GM12878 (cell line): ENCODE data around the gene MGP. TPM values are rescaled to one million over a fixed set of nuclear protein-coding genes. Genes with fewer than 3 reads are reported as not detected.

Experiments used
- ATAC-seq: fragments of 200-7000 bp; cut with Tn5 transposase; 3 replicates; pipeline ENCODE4 v1.9.1; 2020; ENCODE audit warnings: mild to moderate bottlenecking, moderate library complexity
- BruUV-seq: library from RNA; stranded (reverse); fragments of 400-500 nt; replicated peaks from 2 replicates; lab custom pipeline; 2021; lab: Mats Ljungman, UMichigan
- CTCF ChIA-PET: fragments of 300-600 bp; sonication (Branson Sonifier 250); formaldehyde crosslinking; extraction: SDS; loops from one replicate; lab custom pipeline; 2021; ENCODE audit warnings: inconsistent platforms; lab: Yijun Ruan, JAX
- POLR2A ChIA-PET: fragments of 350-600 bp; formaldehyde crosslinking; extraction: SDS; loops from one replicate; lab custom pipeline; 2021; ENCODE audit warnings: inconsistent platforms; lab: Charles Lee
- RAD21 ChIA-PET: fragments of 300-600 bp; sonication (Branson Sonifier 250); formaldehyde crosslinking; loops from one replicate; lab custom pipeline; 2023; ENCODE audit warnings: antibody characterized with exemption; ENCODE audit not compliant: unreplicated experiment; lab: Charles Lee
- SMC1A ChIA-PET: fragments of 300-600 bp; sonication (Branson Sonifier 250); formaldehyde crosslinking; loops from one replicate; lab custom pipeline; 2023; ENCODE audit not compliant: unreplicated experiment, uncharacterized antibody; lab: Charles Lee
- DNase-seq: peaks from one replicate; pipeline ENCODE4 v3.0.0-alpha.2; 2011; ENCODE audit warnings: low read depth, low spot score
- FAIRE-seq: peaks from 3 replicates; lab custom pipeline; 2011; peaks lifted over from hg19 to GRCh38; lab: Jason Lieb, UNC
- H2AFZ ChIP-seq: 2 replicates; pipeline ENCODE4 v1.6.0; 2011; ENCODE audit warnings: low read depth, low read length, control low read depth; ENCODE audit not compliant: control insufficient read depth
- H3K27ac ChIP-seq: 2 replicates; pipeline ENCODE4 v1.5.1; 2011; ENCODE audit warnings: control low read depth; ENCODE audit not compliant: control insufficient read depth, insufficient read depth
- H3K27me3 ChIP-seq, 2 experiments: replicated peaks in 1 of 2; 2 replicates each; pipeline versions ENCODE4 v1.6.0 to v1.6.1; 2011; ENCODE audit warnings: low read length in 1 of 2; ENCODE audit not compliant: control insufficient read depth in 2 of 2, insufficient read depth in 2 of 2
- H3K36me3 ChIP-seq, 2 experiments: 2 replicates each; pipeline ENCODE4 v1.5.1; 2011; ENCODE audit warnings: low read length in 1 of 2; ENCODE audit not compliant: control insufficient read depth in 2 of 2, insufficient read depth in 2 of 2
- H3K4me1 ChIP-seq: 2 replicates; pipeline ENCODE4 v1.6.1; 2011; ENCODE audit warnings: mild to moderate bottlenecking, low read length, moderate library complexity, mixed read lengths; ENCODE audit not compliant: control insufficient read depth, insufficient read depth
- H3K4me2 ChIP-seq: 2 replicates; pipeline ENCODE4 v1.6.0; 2011; ENCODE audit warnings: control low read depth; ENCODE audit not compliant: control insufficient read depth, insufficient read depth
- H3K4me3 ChIP-seq: fragments of 200-600 bp; sonication (generic); 2 replicates; pipeline ENCODE4 v1.5.1; 2016
- H3K79me2 ChIP-seq: 2 replicates; pipeline ENCODE4 v1.6.0; 2011; ENCODE audit warnings: low read length; ENCODE audit not compliant: control insufficient read depth, insufficient read depth
- H3K9ac ChIP-seq: 2 replicates; pipeline ENCODE4 v1.8.0; 2011; ENCODE audit warnings: low read length, control low read depth, mixed read lengths; ENCODE audit not compliant: control insufficient read depth, insufficient read depth
- H3K9me3 ChIP-seq: replicated peaks from 3 replicates; pipeline ENCODE4 v1.5.1; 2011; ENCODE audit warnings: mild to moderate bottlenecking, low read length; ENCODE audit not compliant: control insufficient read depth, insufficient read depth
- H4K20me1 ChIP-seq: 2 replicates; pipeline ENCODE4 v1.6.0; 2011; ENCODE audit not compliant: control insufficient read depth, insufficient read depth
- BMI1 ChIP-seq: fragments of 450-650 bp; IDR thresholded peaks from 2 replicates; pipeline ENCODE4 v1.6.1; 2016; ENCODE audit warnings: mild to moderate bottlenecking, moderate library complexity, borderline replicate concordance
- CREM ChIP-seq: IDR thresholded peaks from 2 replicates; pipeline ENCODE4 v1.6.1; 2014; ENCODE audit warnings: antibody characterized with exemption, low read depth
- DPF2 ChIP-seq: fragments of 450-650 bp; IDR thresholded peaks from 2 replicates; pipeline ENCODE4 v1.6.1; 2017; ENCODE audit warnings: mild to moderate bottlenecking
- EED ChIP-seq: sonication (generic); IDR thresholded peaks from 2 replicates; pipeline ENCODE4 v1.6.1; 2016; ENCODE audit warnings: antibody characterized with exemption, low read depth
- EP300 ChIP-seq, 2 experiments: fragments of 150-350 bp in 1 of 2; IDR thresholded peaks; 2 replicates each; pipeline ENCODE4 v1.6.1; 2011 to 2012; ENCODE audit warnings: low read depth in 2 of 2, low read length in 2 of 2, borderline replicate concordance in 1 of 2, improper control_type of control experiment in 1 of 2, inconsistent platforms in 1 of 2; ENCODE audit not compliant: control insufficient read depth in 1 of 2
- ETV6 ChIP-seq, 2 experiments: fragments of 450-650 bp in 1 of 2; IDR thresholded peaks in 1 of 2; conservative IDR thresholded peaks in 1 of 2; 2 replicates each; pipeline ENCODE4 v1.6.1; 2014; ENCODE audit warnings: antibody characterized with exemption in 1 of 2, borderline replicate concordance in 1 of 2, low read depth in 1 of 2, mild to moderate bottlenecking in 1 of 2, moderate library complexity in 1 of 2
- FOXM1 ChIP-seq: IDR thresholded peaks from 2 replicates; pipeline ENCODE4 v1.6.1; 2012; ENCODE audit warnings: low read depth, mild to moderate bottlenecking, inconsistent platforms, low read length, moderate library complexity
- MXI1 ChIP-seq: fragments of 150-350 bp; IDR thresholded peaks from 2 replicates; pipeline ENCODE4 v1.6.1; 2011; ENCODE audit warnings: low read depth, mild to moderate bottlenecking, inconsistent platforms, low read length, improper control_type of control experiment
- MYC ChIP-seq: IDR thresholded peaks from 2 replicates; pipeline ENCODE4 v1.6.1; 2011; ENCODE audit warnings: mild to moderate bottlenecking, low read length, moderate library complexity, inconsistent platforms; ENCODE audit not compliant: insufficient read depth, insufficient replicate concordance, insufficient read length, severe bottlenecking
- NFYB ChIP-seq: IDR thresholded peaks from 2 replicates; pipeline ENCODE4 v1.6.1; 2011; ENCODE audit warnings: low read depth, mild to moderate bottlenecking, low read length, improper control_type of control experiment, moderate library complexity; ENCODE audit not compliant: insufficient read depth
- SMAD1 ChIP-seq: fragments of 450-650 bp; IDR thresholded peaks from 2 replicates; pipeline ENCODE4 v1.6.1; 2018; ENCODE audit warnings: mild to moderate bottlenecking, low read depth; ENCODE audit not compliant: partially characterized antibody
- SMC3 ChIP-seq: IDR thresholded peaks from 2 replicates; pipeline ENCODE4 v1.6.1; 2011; ENCODE audit warnings: low read length, improper control_type of control experiment, borderline replicate concordance
- TARDBP ChIP-seq: IDR thresholded peaks from 2 replicates; pipeline ENCODE4 v1.6.1; 2016; ENCODE audit warnings: borderline replicate concordance
- ZNF24 ChIP-seq: fragments of 450-650 bp; IDR thresholded peaks from 2 replicates; pipeline ENCODE4 v1.6.1; 2017; ENCODE audit warnings: antibody characterized with exemption, mild to moderate bottlenecking
- WGBS: methylation state at CpG from one replicate; pipeline ENCODE4 v1.1.6; 2016; ENCODE audit warnings: low lambda C conversion rate; ENCODE audit not compliant: insufficient replicate concordance, insufficient coverage; ENCODE audit errors: missing lambda C conversion rate; 5-methylcytosine and 5-hydroxymethylcytosine counted together
- in situ Hi-C: fragments of 300-500 bp; cut with MboI; formaldehyde crosslinking; loops from 9 replicates; pipeline ENCODE4 v1.14.3; 2018; ENCODE audit warnings: mixed read lengths
- intact Hi-C: fragments of 100-400 bp; cut with micrococcal nuclease; formaldehyde crosslinking; loops from one replicate; pipeline ENCODE4 v1.14.2; 2022; ENCODE audit not compliant: unreplicated experiment
- polyA plus RNA-seq, 11 experiments: library from polyadenylated mRNA; depleted of rRNA in 4 of 11; unstranded in 6 of 11; stranded (reverse) in 5 of 11; fragments of >200 nt; fragmentation: Nextera tagmentation in 4 of 11; fragmentation: Illumina TruSeq in 1 of 11; extraction: Ambion mirVana in 4 of 11; extraction: Trizol in 1 of 11; gene quantifications; 1 replicate in 1 of 11; 2 replicates in 10 of 11; pipeline versions ENCODE4 v1.2.1 to v1.2.3, GENCODE V29; 2011 to 2016; ENCODE audit warnings: inconsistent platforms in 2 of 11, missing spikeins in 2 of 11, low read depth in 1 of 11
- total RNA-seq, 4 experiments: library from RNA; depleted of rRNA in 3 of 4; stranded (reverse); fragments of >200 nt in 3 of 4; fragmentation: Illumina TruSeq in 1 of 4; extraction: Trizol in 1 of 4; gene quantifications; 2 replicates each; pipeline versions ENCODE4 v1.2.1 to v1.2.3, GENCODE V29; 2013 to 2021
- TF ChIP-seq, protein P1 (sequence below): fragments of 450-650 bp; IDR thresholded peaks from 2 replicates; pipeline ENCODE4 v1.6.1; 2017; ENCODE audit warnings: low read depth, mild to moderate bottlenecking, moderate library complexity

MGP gene
- total and polyA plus RNA-seq, 10 of the 15 experiments (the other 5 are each of a cell fraction or from before 2014, with no cell fraction given): 0.21 to 1.2 TPM; not detected in 8

DNA sequence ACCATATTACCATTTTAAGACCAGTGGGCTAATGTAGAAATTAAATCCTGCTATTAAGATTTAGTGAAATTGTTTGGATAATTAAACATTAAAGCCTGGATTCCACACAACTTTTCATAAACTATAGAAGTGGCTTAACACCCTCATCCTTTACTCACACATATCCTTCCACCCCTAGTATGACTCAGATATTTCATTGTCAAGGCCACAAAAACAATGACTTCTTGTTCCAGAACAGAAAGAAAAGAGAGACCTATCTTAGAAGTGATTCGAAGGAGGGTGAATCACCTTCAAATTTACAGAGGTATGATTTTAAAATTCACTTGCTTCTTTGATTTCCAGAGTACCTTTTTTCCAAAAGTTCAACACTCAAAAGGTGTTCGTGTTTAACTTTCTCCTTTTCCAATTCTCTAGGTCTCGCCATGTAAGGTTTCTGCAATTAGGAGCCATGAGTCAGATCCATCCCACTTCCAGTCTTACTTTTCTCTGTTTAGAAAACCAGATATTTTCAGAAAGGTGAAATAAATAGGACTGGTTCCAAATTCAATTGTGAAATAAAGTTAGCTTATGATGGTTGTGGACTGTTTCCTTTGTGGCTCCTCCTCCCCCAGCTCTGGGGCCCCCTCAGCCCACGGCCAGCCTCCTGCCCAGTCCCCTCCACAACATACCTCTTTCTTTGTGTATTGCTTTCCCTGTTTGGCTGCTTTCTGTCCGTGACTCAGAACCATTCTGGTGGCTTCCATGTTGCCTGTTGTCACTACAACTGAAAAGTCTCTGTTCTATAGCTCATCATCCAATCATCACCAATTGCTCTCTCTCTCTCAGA is 24.6 kb upstream of the MGP start:
- FAIRE-seq: no peak
- H3K36me3 ChIP-seq: no peaks in the 10 kb centered on the region
- no peak overlapping the region for H3K27ac ChIP-seq
- H2AFZ ChIP-seq: no peak overlapping the region
- ChIA-PET RAD21 (interaction anchor here (1.0 kb wide), 1 partner anchor 84 kb away, joined by 3 read pairs; no protein-coding TSS in a partner anchor), SMC1A (interaction anchor here (0.8 kb wide), 1 partner anchor 24 kb away, joined by 3 read pairs; the partner anchor contains the start of gene MGP), POLR2A (interaction anchor here (0.5 kb wide), 1 partner anchor 385 kb away, joined by 3 read pairs; no protein-coding TSS in a partner anchor), CTCF (no interaction called here)
- no TSS peak for BruUV-seq
- intact Hi-C loops (no loop called here), in situ Hi-C loops (no loop called here)
- H3K27me3 ChIP-seq: no peaks in the 10 kb centered on the region
- no peak for DNase-seq
- TF ChIP-seq ZNF24: no peak
- 93% methylated on average over 5 of the region's 5 CpGs for WGBS
- H4K20me1 ChIP-seq: no peaks in the 10 kb centered on the region
- no peaks in the 10 kb centered on the region for H3K9me3 ChIP-seq
- H3K9ac ChIP-seq: no peak overlapping the region
- H3K4me1 ChIP-seq: no peaks in the 10 kb centered on the region
- no peak overlapping the region for H3K4me2 ChIP-seq
- H3K4me3 ChIP-seq: no peak overlapping the region
- no peaks in the 10 kb centered on the region for H3K79me2 ChIP-seq
- peak; percentile 57 for ATAC-seq

DNA sequence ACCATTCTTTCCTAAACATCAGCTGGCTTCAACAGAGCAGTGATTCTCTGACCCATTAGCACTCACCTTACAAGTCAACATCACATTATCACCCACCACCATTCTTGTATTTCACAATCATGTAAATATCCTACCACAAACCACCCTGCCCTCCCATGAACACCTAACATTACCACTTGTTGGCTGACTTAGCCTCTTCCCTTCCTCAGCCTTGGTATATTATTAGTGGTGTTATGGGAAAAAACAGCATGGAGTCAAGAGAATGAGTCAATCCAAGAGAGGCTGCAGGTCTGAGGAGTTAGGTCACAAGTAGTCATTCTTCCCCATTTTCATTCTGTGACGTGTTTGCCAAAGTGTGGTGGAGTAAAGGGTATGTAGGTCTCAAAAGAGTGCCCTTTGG is 22.3 kb upstream of the MGP start:
- peak; percentile 28 for ATAC-seq
- ChIA-PET SMC1A (no interaction called here), RAD21 (no interaction called here)
- TF ChIP-seq MYC (no peak), ETV6 (conservative IDR thresholded peaks at IDR 0.05 in 1 of 2, IDR thresholded peaks at IDR 0.05 in 1 of 2; ENCODE audit: borderline replicate concordance in 1 of 2, low read depth in 1 of 2) (no peak), SMAD1 (no peak), EP300 (IDR thresholded peaks at IDR 0.05; ENCODE audit: borderline replicate concordance in 1 of 2, control insufficient read depth in 1 of 2, low read depth in 2 of 2, low read length in 2 of 2) (no peak), MXI1 (no peak), CREM (no peak), DPF2 (no peak), BMI1 (no peak), NFYB (no peak), SMC3 (no peak), FOXM1 (no peak), EED (no peak), TARDBP (no peak)
- TF ChIP-seq, protein P1, sequence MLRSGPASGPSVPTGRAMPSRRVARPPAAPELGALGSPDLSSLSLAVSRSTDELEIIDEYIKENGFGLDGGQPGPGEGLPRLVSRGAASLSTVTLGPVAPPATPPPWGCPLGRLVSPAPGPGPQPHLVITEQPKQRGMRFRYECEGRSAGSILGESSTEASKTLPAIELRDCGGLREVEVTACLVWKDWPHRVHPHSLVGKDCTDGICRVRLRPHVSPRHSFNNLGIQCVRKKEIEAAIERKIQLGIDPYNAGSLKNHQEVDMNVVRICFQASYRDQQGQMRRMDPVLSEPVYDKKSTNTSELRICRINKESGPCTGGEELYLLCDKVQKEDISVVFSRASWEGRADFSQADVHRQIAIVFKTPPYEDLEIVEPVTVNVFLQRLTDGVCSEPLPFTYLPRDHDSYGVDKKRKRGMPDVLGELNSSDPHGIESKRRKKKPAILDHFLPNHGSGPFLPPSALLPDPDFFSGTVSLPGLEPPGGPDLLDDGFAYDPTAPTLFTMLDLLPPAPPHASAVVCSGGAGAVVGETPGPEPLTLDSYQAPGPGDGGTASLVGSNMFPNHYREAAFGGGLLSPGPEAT: no peak

More for the DNA sequence above, 22.3 kb upstream of the MGP start:
- FAIRE-seq (no peak), DNase-seq (no peak)
- in situ Hi-C loops (no loop called here), intact Hi-C loops (no loop called here)
- ChIA-PET CTCF (interaction anchor here (0.9 kb wide), 1 partner anchor 19 kb away, joined by 4 read pairs; no protein-coding TSS in a partner anchor), POLR2A (no interaction called here)
- Histone ChIP-seq H4K20me1 (no peaks in the 10 kb centered on the region), H3K27ac (no peak overlapping the region), H3K36me3 (no peaks in the 10 kb centered on the region), H2AFZ (no peak overlapping the region), H3K4me3 (no peak overlapping the region), H3K9ac (no peak overlapping the region), H3K4me2 (no peak overlapping the region), H3K4me1 (peaks cover 4% of the 10 kb centered on the region; the same call in 1 of the 2 replicates), H3K9me3 (no peaks in the 10 kb centered on the region), H3K27me3 (no peaks in the 10 kb centered on the region), H3K79me2 (no peaks in the 10 kb centered on the region)
- no TSS peak for BruUV-seq
- 4% methylated on average over 1 of the region's 1 CpG for WGBS
